Tibial nerve (tissue), 4 donors: ENCODE results near the gene PNKD.

Experiments used
- CTCF ChIP-seq, 5 experiments: fragments of 200-600 bp in 3 of 5; fragments of 450-650 bp in 2 of 5; sonication (generic) in 3 of 5; IDR thresholded peaks; one replicate each; pipeline ENCODE4 v1.5.1; 2016 to 2019; ENCODE audit warnings: antibody characterized with exemption in 5 of 5, mild to moderate bottlenecking in 3 of 5, moderate library complexity in 2 of 5
- EP300 ChIP-seq, 2 donors: sonication (generic); formaldehyde crosslinking; IDR thresholded peaks; one replicate each; pipeline ENCODE4 v1.6.1; 2017; ENCODE audit warnings: antibody characterized with exemption in 2 of 2, mild to moderate bottlenecking in 1 of 2
- POLR2A ChIP-seq, 2 donors: fragments of 450-650 bp; IDR thresholded peaks; one replicate each; pipeline ENCODE4 v1.6.1; 2017; ENCODE audit warnings: antibody characterized with exemption in 2 of 2, mild to moderate bottlenecking in 2 of 2, moderate library complexity in 2 of 2

- no peak for TF ChIP-seq CTCF (IDR thresholded peaks at IDR 0.05)
- TF ChIP-seq POLR2A (IDR thresholded peaks at IDR 0.05), result no peak
- no peak for TF ChIP-seq EP300 (IDR thresholded peaks at IDR 0.05)
These were observed 49.3 kb upstream of the PNKD start for GRCh38 chr2:218221000-218221399.
